Posterior cingulate gyrus (tissue), 11 donors: ENCODE measurements around the gene RAD51B.
A peak's percentile ranks its signal among the peaks of the same experiment; 100 is the strongest.
"Not testable (repeated sequence)": the region's sequence is repeated elsewhere in the genome, so short reads cannot be mapped to it uniquely, and the experiment has no call there.

Experiments used
- DNase-seq, 10 donors: peaks; one replicate each; pipeline versions ENCODE4 v3.0.0 to v3.0.0-alpha.2; 2020 to 2021; ENCODE audit warnings: mixed read lengths in 3 of 10
- intact Hi-C: fragments of 100-400 bp; cut with DNase I; formaldehyde crosslinking; loops from one replicate; pipeline ENCODE4 v1.15.1; 2023

The RAD51B gene

DNA sequence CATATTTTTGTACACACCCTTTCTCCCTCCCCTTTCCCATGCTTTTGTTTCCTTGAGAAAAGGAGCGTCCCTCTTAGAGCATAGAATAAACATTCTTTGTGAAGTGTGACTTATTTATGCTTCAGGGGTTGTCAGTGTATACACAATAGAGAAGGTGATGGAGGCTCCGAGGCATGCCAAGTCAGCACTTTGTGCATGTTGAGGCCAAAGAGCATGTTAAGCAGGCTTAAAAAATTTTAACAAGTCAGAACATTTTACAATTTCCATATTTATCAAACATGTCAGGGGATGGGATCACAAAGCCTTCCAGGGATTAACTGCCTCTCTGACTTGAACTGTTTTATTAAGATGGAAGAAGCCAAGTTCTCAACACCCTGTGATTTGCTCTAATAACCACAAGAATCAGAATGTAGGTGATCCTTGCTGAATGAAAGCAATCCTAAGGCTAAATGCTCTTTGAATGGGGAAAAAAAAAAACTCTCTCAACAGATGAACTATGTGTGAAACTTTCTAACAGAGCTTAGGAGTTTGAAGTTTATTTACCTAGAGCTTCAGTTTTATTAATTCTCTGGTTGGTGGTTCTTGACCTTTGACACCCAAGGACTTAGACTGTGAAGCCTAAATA, 223.1 kb downstream of the RAD51B start:
- no peak for DNase-seq
- intact Hi-C loops = no loop called here

DNA sequence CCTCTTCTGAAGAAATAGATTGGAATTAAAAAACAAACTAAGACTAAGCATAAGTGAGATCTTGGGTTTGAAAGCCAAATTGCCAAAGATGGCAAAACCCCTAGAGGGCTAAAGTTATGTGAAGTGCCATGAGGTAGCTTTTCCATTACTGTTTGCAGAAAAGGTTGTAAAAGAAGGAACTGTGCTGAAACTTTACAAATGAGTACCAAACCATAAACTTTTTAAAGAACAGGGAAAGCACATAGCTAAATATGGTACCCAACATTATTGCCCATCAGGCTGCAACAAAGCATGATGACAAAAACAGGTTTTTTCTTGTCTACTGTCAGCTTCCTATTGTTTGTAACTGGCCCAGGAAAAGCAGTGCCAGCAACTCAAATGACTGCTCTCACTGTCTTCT, 224.2 kb downstream of the RAD51B start:
- no peak for DNase-seq
- intact Hi-C loops = no loop called here

DNA sequence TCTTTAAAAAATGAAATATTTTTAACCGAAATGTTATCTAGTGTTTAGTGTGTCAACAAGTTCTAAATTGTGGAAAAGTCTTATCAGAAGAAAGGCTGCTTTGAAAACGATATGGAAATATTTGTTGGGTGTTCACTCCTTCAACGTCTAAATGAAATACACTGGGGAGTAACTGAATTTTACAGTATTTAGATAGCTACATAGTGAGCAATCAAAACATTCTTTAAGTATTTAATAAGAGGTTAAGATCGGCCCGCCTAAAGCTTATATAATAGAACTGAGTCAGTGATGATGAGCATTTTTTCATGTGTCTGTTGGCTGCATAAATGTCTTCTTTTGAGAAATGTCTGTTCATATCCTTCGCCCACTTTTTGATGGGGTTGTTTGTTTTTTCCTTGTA, 228.3 kb downstream of the RAD51B start:
- intact Hi-C loops = no loop called here
- no peak for DNase-seq

DNA sequence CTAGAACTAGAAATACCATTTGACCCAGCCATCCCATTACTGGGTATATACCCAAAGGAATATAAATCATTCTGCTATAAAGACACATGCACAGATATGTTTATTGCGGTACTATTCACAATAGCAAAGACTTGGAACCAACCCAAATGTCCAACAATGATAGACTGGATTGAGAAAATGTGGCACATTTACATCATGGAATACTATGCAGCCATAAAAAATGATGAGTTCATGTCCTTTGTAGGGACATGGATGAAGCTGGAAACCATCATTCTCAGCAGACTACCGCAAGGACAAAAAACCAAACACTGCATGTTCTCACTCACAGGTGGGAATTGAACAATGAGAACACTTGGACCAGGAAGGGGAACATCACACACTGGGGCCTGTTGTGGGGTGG, 229.2 kb downstream of the RAD51B start:
- intact Hi-C loops, DNase-seq: not testable (repeated sequence)

DNA sequence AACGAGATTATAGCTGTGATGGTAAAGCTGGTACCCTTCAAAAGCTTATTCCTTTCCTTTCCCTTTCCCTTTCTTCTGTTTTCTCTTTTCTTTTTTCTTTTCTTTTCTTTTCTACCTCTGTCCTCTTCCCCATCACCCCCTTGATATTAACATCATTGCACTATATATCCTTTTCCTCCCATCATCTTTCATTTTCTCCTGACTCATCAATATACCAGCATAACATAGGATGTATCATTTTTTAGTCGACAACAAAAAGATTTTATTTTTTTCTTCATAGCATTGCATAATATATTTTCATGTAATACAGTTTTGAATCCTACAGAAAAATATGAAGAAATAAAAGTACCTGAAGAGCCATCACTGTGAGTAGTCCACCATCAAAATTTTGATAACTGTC, 230.6 kb downstream of the RAD51B start:
- intact Hi-C loops = no loop called here

DNA sequence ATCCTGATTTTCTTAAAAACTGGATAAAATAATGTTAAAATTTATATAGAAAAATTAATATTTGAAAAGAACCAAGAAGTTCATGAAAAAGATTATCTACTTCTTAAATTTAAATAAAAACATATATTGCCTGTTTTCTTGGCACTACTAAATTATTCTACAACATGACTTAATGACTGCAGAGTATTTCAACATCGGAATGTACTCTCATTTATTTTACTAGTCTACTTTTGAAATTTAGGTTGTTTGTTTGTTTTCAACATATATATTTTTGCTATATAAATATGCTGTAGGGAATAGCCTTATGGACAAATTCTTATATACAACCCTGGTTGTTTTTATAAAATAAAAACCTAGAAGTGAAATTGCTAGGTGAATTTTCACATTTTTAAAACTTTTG, 231.6 kb downstream of the RAD51B start:
- intact Hi-C loops = no loop called here
- DNase-seq = no peak

More for the DNA sequence above, 230.6 kb downstream of the RAD51B start:
- no peak for DNase-seq

DNA sequence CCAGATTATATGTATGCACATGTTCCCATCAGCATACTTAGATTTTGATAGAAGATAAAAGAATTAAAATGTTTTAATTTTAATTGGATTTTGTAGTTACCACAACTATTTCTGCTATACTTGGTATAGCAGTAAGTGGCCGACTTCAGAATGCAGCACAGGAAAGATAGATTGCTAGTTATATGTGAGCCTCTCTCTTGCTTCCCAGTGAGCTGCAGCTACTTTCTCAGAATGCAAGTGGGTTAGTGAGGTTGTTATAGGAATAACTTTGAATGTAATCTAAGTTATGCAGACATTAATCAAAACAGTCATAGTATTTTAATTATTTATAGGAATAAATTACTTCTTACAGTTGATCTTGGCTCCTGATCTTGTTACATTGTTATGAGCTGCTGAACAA, 240.6 kb downstream of the RAD51B start:
- DNase-seq = no peak
- intact Hi-C loops = no loop called here

DNA sequence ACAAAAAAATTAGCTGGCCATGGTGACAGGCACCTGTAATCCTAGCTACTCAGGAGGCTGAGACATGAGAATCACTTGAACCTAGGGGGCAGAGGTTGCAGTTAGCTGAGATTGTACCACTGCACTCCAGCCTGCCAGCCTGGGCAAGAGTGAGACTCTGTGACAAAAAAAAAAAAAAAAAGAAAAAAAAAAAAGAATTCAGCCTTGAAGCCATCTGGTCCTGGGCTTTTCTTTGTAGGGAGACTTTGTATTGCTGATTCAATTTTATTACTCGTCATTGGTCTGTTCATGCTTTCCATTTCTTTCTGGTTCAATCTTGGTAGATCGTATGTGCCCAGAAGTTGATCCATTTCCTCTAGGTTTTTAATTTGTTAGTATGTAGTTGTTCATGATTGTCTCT, 243.1 kb downstream of the RAD51B start:
- intact Hi-C loops = no loop called here
- DNase-seq = no peak

DNA sequence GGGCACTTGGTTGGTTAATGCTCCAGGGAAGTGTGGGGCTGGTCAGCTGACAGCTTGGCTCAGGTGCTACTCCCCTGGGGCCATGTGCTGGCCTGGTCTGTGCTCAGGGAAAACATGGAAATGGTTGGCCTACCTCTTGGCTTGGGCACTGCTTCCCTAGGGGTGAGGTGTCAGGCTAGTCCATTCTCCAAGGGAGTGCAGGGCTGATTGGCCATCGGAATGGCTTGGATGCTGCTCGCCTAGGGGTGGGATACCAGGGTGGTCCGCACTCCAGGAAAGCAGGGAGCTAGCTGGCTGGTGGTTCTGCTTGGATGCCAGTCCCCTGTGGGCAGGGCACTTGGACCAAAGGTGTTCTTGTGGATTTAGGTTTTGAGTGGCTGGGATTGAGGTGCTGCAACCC, 245.7 kb downstream of the RAD51B start:
- intact Hi-C loops = no loop called here
- DNase-seq = peak in 1 of 10 donors; percentile 66

DNA sequence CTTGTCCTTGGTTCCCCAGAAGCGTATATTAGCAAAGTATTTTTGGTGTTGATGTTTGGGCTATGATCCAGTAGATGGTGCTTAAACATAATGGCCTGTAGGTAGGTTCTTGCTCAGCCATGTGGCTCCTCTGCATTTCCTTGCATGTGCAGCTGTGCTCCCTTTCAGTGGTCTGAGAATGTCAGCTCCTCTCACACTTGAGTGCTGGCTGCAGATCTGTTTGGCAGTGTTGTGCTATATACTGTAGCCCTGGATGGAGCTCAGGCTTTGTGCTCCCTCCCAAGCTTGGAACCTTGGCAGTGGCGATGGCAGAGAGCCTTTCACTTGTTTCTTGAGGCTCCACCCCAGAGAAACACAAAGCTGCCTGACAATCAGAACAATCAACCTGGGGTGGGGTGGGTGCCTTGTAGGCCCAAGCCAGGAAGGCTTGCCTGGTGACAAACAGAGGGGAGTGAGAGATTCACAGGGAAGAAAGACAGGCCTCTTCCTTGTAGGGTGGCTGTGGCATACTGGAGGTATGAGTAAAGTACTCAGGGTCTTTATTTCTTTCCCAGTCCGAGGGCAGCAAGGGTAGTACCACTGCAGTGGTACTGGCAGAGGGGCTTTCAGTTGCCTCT, 255.3 kb downstream of the RAD51B start:
- intact Hi-C loops = no loop called here
- no peak for DNase-seq

DNA sequence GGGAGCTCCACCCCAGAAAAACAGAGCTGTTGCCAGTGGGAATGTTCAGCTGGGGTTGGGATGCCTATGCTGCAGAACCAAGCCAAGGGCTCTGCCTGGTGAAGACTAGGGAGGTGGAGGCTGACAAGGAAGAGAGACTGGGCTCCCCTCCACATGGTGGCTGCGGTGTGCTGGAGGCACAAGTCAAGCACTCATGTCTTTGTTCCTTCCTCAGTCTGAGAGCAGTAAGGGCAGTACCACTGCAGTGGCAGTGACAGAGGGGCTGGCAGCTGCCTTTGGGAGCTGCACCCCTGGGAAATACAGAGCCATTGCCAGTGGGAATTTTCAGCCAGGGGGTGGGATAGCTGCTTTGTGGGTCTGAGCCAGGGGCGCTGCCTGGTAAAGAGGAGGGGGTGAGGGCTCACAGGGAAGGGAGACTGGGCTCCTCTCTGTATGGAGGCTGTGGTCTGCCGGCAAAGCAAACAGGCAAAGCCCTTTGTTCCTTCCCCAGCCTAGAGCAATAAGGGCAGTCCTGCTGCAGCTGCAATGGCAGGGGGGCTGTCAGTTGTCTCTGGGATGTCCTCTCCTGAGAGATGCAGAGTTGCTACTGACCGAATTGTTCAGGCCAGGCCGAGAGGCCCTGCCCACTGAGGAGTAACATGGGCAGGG, 255.9 kb downstream of the RAD51B start:
- no peak for DNase-seq
- intact Hi-C loops = no loop called here

DNA sequence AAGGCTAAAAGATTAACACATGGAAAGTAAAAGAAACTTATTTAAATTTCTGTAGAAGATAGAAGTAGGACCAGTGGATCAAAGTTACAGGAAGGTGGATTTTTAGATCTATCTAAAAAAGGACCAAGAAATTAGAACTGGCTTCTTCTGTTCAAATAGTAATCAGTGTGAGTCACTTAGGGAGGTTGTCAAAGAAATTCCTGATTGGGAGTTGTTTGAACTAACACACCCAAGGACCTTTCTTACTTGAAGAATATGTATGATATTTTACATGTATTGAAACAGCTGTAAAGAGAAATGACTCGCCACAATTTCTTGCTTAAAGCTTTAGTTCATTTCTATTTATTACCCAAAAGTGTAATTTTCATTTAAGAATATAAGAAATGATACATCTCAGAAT, 256.9 kb downstream of the RAD51B start:
- DNase-seq = no peak
- intact Hi-C loops = no loop called here

DNA sequence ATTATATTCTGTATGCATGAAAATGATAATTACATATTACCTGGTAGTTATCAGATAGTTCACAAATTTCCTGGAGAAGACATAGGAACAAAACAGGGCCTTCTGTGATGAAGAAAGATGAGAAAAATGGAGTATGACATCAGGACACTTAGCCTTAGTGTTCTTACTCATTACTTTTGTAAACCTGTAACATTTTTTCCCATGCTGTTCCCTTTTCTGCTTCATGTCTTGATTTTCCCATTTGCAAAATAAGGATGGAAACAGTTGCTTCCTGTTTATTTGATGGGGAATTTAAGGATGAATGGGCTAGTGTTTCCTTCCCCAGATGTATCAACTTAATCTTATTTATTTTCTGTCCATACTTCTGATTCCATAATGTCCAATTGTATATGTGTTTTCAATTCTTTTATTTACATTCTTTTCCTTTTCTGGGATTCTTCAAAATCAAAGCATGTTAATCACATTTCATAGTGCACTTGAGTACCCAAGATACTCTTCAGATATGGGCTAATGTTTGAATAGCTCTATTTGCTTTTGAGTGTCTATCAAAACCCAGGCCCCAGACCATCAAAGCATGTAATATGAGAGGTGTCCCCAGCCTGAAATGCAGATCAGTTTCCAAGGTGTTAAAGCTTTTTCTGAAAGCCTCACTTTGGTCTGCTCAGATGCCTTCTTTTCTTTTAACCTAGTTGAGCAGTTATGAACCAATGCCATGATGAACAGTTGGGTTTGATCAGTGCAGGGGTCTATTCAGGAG, 260.5 kb downstream of the RAD51B start:
- no peak for DNase-seq
- intact Hi-C loops = no loop called here

DNA sequence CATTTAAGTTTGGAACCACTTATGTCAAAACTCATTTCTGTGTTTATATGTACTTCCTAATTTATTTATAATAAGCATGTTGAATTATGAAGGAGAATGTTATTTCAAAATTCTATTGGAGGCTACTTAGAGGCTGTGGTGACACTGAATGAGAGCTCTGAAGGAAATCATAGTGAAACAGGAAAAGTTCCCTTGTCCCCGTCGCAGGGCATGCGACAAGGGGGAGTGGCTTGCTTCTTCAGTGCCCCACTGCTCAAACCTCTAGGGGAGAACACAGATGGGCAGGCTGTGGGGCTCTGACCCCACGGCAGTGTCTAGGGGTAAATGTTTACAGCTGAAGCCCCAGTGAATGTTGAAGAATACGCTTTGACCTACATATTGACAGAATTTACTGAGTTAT, 261.9 kb downstream of the RAD51B start:
- no peak for DNase-seq
- intact Hi-C loops = no loop called here

DNA sequence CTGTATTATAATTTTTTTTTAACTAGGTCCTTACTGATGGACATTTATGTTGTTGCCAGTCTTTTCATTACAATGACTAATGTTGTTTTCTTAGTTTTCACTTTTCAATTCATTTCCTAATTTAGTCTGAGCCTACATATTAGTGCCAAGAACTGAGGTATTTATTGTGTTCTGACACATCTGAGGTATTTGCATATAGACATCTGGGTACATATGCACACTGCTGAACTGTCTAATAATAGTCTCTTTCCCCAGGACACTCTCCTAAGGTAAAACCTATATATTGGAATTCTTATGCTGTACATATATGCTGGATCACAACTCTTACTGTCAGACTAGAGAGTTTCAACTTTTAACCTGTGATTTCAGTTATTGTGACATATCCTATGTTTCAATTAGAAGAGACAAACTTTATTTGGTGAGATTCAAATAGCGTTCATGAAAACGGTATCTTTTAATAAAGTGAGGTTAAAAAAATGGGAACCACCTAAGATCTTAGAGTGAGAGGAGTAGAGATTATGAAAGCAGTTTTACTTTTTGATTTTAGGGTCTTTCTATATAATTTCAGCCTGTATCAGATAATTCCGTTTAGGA, 263.2 kb downstream of the RAD51B start:
- intact Hi-C loops = no loop called here

DNA sequence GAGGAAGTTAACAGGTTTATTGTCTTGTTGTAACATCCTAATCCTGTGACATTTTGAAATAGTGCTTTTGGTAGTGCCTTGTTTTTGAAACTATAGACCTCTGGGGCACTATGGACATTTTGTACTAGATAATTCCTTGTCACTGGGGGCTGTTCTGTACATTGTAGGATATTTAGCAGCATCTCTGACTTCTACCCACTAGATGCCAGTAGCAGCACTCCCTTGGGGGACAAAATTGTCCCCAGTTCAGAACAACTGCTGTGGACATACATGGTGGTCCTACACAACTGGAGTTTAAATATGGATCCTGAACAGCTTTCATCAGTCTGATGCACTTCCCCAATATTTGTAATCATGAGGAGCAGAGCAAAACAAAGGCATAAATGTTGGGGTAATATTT, 264.7 kb downstream of the RAD51B start:
- no peak for DNase-seq
- intact Hi-C loops = no loop called here

More for the DNA sequence above, 263.2 kb downstream of the RAD51B start:
- no peak for DNase-seq

DNA sequence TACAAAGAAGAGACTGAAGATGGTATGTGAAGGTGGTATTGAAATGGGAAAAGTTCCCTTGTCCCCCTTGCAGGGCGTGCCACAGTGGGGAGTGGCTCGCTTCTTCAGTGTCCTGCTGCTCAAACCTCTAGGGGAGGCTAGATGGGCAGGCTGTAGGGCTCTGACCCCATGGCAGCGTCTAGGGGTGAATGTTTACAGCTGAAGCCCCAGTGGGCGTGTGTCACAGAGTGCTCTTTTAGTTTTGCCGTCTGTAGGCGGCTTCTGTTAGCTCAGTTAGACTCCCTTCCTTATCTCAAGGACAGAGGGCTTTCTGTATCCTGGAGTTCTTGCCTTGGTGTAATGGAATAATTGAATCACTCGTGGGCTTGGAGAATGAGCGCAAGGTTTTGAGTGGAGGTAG, 266.2 kb downstream of the RAD51B start:
- intact Hi-C loops = no loop called here
- DNase-seq = peak in 1 of 10 donors; percentile 52

DNA sequence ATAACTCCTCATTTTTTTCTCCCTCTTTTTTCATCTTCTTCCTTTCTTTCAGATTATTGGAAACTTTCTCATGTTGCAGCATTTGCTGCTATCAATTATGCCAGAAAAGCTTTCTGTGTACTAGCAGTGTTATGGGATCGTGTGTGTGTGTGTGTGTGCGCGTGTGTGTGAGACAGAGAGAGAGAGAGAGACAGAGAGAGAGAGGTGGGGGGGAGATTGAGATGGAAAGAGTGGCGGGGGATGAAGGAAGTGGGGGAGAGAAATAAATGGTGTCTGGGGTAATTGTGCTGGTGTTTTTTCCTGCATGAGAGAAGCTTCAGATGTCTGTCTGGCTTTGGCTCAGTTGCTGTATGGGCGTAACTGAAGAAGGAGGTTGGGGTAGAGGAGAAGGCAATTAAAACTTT, 268.9 kb downstream of the RAD51B start:
- no peak for DNase-seq
- intact Hi-C loops = no loop called here

DNA sequence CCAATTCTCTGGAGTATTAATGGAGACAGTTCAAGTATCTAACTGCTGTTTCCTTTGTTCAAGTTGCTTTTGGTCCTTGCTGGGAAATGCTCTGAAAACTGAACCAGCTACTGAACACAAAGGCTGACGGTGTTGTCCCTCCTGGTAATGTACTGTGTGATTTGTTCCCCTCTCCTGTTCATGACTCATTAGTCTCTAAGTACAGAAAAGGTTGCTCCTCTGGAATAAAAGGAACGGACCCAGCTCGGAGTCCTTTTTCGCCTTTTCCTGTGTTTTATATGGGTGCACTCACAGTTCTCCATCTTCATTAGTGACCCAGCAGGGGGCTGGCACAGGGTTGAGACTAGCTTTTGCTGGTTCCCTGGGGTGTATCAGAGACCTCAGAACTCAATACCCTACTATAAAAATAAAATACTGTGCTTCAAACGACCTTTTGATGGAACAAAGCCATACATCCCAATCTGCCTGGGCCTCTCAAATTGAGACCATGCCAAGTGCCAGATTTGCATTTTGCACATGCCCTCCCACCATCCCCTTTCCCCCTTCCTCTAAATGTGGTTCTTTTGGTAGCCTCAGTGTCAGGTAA, 269.7 kb downstream of the RAD51B start:
- intact Hi-C loops = no loop called here
- no peak for DNase-seq

DNA sequence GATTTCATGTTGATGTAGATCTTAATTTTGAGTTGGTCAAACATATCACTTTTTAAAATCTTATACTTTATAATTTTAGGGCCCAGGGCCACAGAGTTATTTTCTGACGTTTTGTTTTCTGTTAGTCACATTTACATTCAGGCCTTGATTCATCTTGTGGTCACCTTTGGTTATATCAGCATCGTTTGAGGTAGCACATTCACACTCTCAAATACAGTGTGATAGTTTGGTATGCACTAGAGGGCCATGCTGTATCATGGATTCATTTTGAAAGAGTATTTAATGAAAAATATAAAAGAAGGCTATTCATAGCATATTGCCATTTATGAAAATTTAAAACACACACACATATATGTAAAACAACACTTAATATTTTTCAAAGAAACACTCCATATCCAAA, 274.6 kb downstream of the RAD51B start:
- intact Hi-C loops = no loop called here
- no peak for DNase-seq

DNA sequence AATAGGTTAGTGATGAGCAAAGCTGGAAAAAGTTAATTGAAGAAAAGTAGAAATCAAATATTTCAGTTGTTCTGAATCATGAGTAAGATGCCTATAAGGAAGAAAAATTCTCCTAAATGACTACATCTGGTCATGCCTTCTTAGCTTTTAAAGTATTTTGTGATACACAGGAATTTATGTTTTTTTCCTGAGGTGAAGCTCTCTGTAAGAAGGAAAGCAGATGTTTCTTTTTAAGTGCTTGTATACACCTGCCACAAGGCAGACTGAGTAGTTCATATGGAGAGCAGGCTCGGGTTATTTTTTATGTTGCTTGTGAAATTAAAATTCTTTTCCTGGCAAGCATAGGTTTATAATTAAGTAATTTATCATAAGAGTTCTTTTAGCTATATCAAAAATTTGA, 275.2 kb downstream of the RAD51B start:
- DNase-seq = no peak
- intact Hi-C loops = no loop called here
